ENCODE results near the gene SHH.

DNA sequence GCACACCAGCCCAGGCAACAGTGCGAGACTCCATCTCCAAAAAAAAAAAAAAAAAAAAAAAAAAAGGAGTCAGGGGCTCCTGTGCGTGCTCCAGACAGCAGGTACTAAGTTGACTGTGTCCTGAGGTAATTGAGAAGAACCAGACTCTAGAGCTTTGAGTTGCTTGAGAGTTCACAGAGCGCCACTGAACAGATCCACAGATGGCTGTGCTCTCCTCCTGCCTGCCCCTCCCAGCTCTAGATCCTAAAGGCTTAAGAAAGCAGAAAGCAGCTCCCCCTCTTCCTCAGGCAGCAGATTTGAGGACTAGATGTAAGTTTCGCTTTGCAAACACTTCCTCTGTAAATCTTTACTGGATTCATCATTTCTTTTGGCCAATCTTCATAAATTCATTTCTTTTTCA is 38.7 kb downstream of the SHH start:
- TF ChIP-seq, protein P1, sequence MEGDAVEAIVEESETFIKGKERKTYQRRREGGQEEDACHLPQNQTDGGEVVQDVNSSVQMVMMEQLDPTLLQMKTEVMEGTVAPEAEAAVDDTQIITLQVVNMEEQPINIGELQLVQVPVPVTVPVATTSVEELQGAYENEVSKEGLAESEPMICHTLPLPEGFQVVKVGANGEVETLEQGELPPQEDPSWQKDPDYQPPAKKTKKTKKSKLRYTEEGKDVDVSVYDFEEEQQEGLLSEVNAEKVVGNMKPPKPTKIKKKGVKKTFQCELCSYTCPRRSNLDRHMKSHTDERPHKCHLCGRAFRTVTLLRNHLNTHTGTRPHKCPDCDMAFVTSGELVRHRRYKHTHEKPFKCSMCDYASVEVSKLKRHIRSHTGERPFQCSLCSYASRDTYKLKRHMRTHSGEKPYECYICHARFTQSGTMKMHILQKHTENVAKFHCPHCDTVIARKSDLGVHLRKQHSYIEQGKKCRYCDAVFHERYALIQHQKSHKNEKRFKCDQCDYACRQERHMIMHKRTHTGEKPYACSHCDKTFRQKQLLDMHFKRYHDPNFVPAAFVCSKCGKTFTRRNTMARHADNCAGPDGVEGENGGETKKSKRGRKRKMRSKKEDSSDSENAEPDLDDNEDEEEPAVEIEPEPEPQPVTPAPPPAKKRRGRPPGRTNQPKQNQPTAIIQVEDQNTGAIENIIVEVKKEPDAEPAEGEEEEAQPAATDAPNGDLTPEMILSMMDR (conservative IDR thresholded peaks at IDR 0.05), result no peak
- TF ChIP-seq ZFX (IDR thresholded peaks at IDR 0.05), result no peak

Measured in C4-2B (cell line).